Right atrium auricular region (tissue), 2 donors: ENCODE results near the gene UPB1. TPM values are rescaled to one million over a fixed set of nuclear protein-coding genes. Genes with fewer than 3 reads are reported as not detected.
"Not testable (repeated sequence)": the region's sequence is repeated elsewhere in the genome, so short reads cannot be mapped to it uniquely, and the experiment has no call there.

Experiments used
- DNase-seq: peaks from one replicate; pipeline ENCODE4 v3.0.0-alpha.2; 2019; ENCODE audit warnings: low spot score
- H3K27ac ChIP-seq, 2 donors: fragments of 200-600 bp; sonication (generic); 1 replicate in 1 of 2; 2 replicates in 1 of 2; pipeline ENCODE4 v1.5.1; 2016 to 2019
- H3K27me3 ChIP-seq, 2 donors: fragments of 200-600 bp; sonication (generic); one replicate each; pipeline versions ENCODE4 v1.5.1 to v1.6.0; 2017 to 2019
- H3K36me3 ChIP-seq: fragments of 200-600 bp; sonication (generic); one replicate; pipeline ENCODE4 v1.5.1; 2016
- H3K4me1 ChIP-seq, 2 donors: fragments of 200-600 bp; sonication (generic); one replicate each; pipeline versions ENCODE4 v1.5.1 to v1.6.0; 2017 to 2019
- H3K4me3 ChIP-seq, 2 donors: fragments of 200-600 bp; sonication (generic); 1 replicate in 1 of 2; 2 replicates in 1 of 2; pipeline ENCODE4 v1.5.1; 2017 to 2019; ENCODE audit warnings: mild to moderate bottlenecking in 1 of 2, moderate library complexity in 1 of 2
- H3K9me3 ChIP-seq, 2 donors: fragments of 200-600 bp; sonication (generic); one replicate each; pipeline ENCODE4 v1.5.1; 2019
- total RNA-seq, 2 donors: library from RNA; depleted of rRNA; stranded (reverse); fragments of >200 nt; gene quantifications; one replicate each; pipeline ENCODE4 v1.1.0, GENCODE V29; 2016
- TF ChIP-seq, protein P1 (sequence below), 2 donors: fragments of 200-600 bp; sonication (generic); IDR thresholded peaks; one replicate each; pipeline ENCODE4 v1.5.1; 2019; ENCODE audit warnings: antibody characterized with exemption in 2 of 2

Gene UPB1
- total RNA-seq, 2 donors from 2014 or later, result 1.7 to 2.4 TPM

GRCh38 chr22:24525416-24526037, 30.4 kb downstream of the UPB1 start:
- Histone ChIP-seq H3K36me3 (no peaks in the 10 kb centered on the region), H3K27me3 (no peaks in the 10 kb centered on the region), H3K4me1 (peaks cover 0 to 20% of the 10 kb centered on the region in 2 donors), H3K9me3 (no peaks in the 10 kb centered on the region), H3K4me3 (no peak overlapping the region), H3K27ac (no peak overlapping the region)
- TF ChIP-seq, protein P1, sequence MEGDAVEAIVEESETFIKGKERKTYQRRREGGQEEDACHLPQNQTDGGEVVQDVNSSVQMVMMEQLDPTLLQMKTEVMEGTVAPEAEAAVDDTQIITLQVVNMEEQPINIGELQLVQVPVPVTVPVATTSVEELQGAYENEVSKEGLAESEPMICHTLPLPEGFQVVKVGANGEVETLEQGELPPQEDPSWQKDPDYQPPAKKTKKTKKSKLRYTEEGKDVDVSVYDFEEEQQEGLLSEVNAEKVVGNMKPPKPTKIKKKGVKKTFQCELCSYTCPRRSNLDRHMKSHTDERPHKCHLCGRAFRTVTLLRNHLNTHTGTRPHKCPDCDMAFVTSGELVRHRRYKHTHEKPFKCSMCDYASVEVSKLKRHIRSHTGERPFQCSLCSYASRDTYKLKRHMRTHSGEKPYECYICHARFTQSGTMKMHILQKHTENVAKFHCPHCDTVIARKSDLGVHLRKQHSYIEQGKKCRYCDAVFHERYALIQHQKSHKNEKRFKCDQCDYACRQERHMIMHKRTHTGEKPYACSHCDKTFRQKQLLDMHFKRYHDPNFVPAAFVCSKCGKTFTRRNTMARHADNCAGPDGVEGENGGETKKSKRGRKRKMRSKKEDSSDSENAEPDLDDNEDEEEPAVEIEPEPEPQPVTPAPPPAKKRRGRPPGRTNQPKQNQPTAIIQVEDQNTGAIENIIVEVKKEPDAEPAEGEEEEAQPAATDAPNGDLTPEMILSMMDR (IDR thresholded peaks at IDR 0.05), result peak; percentile 81 to 91
- peak; percentile 88 for DNase-seq

- TF ChIP-seq, protein P1 (IDR thresholded peaks at IDR 0.05), result no peak
- Histone ChIP-seq H3K27me3 (no peaks in the 10 kb centered on the region), H3K4me3 (no peak overlapping the region), H3K9me3 (no peaks in the 10 kb centered on the region), H3K36me3 (no peaks in the 10 kb centered on the region), H3K4me1 (peaks cover 0 to 17% of the 10 kb centered on the region in 2 donors), H3K27ac (no peak overlapping the region)
- no peak for DNase-seq
These were observed 31.1 kb downstream of the UPB1 start for GRCh38 chr22:24526191-24526590.

- Histone ChIP-seq H3K27me3 (no peaks in the 10 kb centered on the region), H3K27ac (no peak overlapping the region), H3K4me1 (peaks cover 0 to 9% of the 10 kb centered on the region in 2 donors), H3K4me3 (no peak overlapping the region), H3K36me3 (no peaks in the 10 kb centered on the region), H3K9me3 (no peaks in the 10 kb centered on the region)
- TF ChIP-seq, protein P1 (IDR thresholded peaks at IDR 0.05), result no peak
- no peak for DNase-seq
These were observed 34.8 kb downstream of the UPB1 start for GRCh38 chr22:24529898-24530297.

DNA sequence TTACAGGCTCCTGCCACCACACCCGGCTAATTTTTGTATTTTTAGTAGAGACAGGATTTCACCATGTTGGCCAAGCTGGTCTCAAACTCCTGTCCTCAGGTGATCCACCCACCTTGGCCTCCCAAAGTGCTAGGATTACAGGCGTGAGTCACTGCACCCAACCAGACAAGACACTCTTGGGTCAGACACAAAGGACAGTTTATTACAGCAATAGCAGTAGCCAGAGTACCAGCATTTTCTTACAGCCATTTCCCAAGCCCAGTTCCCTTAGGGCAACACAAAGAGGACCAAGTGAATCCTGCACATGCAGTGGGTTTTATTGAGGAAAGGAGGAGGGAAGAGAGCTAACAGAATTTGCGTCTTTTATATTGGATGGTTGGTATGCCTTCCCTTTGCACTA, 35.8 kb downstream of the UPB1 start:
- DNase-seq, H3K4me1 ChIP-seq, H3K4me3 ChIP-seq, H3K36me3 ChIP-seq, H3K27ac ChIP-seq, H3K27me3 ChIP-seq, H3K9me3 ChIP-seq: not testable (repeated sequence)

DNA sequence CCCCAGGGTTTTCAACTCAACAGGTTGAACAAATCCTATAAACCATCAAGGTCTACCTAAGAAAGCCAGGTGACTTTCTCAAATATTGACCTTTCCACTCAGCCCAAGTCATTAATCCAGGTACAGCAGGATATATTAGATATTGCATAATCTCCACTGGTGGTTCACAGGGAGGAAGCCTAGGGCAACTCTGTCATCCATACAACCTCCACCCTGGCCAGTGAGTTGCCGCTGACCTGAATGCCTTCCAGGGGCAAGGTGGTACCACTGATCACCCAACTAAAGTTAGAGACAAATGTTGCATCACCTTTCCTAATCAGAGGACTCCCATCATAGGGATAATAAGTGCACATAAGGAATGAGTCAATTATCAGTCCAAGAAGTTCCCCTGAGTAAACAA, 36.9 kb downstream of the UPB1 start:
- no peak for DNase-seq
- TF ChIP-seq, protein P1 (IDR thresholded peaks at IDR 0.05), result no peak
- Histone ChIP-seq H3K36me3 (no peaks in the 10 kb centered on the region), H3K4me3 (no peak overlapping the region), H3K27me3 (no peaks in the 10 kb centered on the region), H3K27ac (no peak overlapping the region), H3K4me1 (no peaks in the 10 kb centered on the region), H3K9me3 (no peaks in the 10 kb centered on the region)

GRCh38 chr22:24535348-24535747, 40.2 kb downstream of the UPB1 start:
- Histone ChIP-seq H3K27me3 (no peaks in the 10 kb centered on the region), H3K27ac (no peak overlapping the region), H3K4me3 (no peak overlapping the region), H3K4me1 (no peaks in the 10 kb centered on the region), H3K9me3 (no peaks in the 10 kb centered on the region), H3K36me3 (peaks cover 12% of the 10 kb centered on the region)
- TF ChIP-seq, protein P1 (IDR thresholded peaks at IDR 0.05), result no peak
- DNase-seq, result no peak
